ENCODE measurements around the gene CROCC.
A peak's percentile ranks its signal among the peaks of the same experiment; 100 is the strongest.
"Not testable (repeated sequence)": the region's sequence is repeated elsewhere in the genome, so short reads cannot be mapped to it uniquely, and the experiment has no call there.

CROCC gene

GRCh38 chr1:16946185-16946584, 24.5 kb downstream of the CROCC start:
- not testable (repeated sequence) for DNase-seq

- no peak for DNase-seq
These were observed 24.9 kb downstream of the CROCC start for GRCh38 chr1:16946646-16947045.

GRCh38 chr1:16948282-16948891, 26.7 kb downstream of the CROCC start:
- DNase-seq: not testable (repeated sequence)

- not testable (repeated sequence) for DNase-seq
These were observed 27.3 kb downstream of the CROCC start for GRCh38 chr1:16949026-16949425.

- not testable (repeated sequence) for DNase-seq
These were observed 30.6 kb downstream of the CROCC start for GRCh38 chr1:16952376-16952775.

GRCh38 chr1:16954579-16954978, 32.8 kb downstream of the CROCC start:
- DNase-seq: no peak

GRCh38 chr1:16955186-16955585, 33.5 kb downstream of the CROCC start:
- DNase-seq: no peak

- DNase-seq: no peak
These were observed 35.0 kb downstream of the CROCC start for GRCh38 chr1:16956775-16957174.

GRCh38 chr1:16957731-16958130, 36.0 kb downstream of the CROCC start:
- no peak for DNase-seq

GRCh38 chr1:16958475-16958874, 36.7 kb downstream of the CROCC start:
- no peak for DNase-seq

- peak; percentile 81 for DNase-seq
These were observed 39.0 kb downstream of the CROCC start for GRCh38 chr1:16960560-16961296.

GRCh38 chr1:16961297-16962133, 39.8 kb downstream of the CROCC start:
- DNase-seq: no peak

GRCh38 chr1:16964169-16964568, 42.4 kb downstream of the CROCC start:
- not testable (repeated sequence) for DNase-seq

- no peak for DNase-seq
These were observed 43.8 kb downstream of the CROCC start for GRCh38 chr1:16965486-16966067.

- no peak for DNase-seq
These were observed 44.6 kb downstream of the CROCC start for GRCh38 chr1:16966282-16966681.

GRCh38 chr1:16967095-16967575, 45.4 kb downstream of the CROCC start:
- no peak for DNase-seq

- no peak for DNase-seq
These were observed 46.2 kb downstream of the CROCC start for GRCh38 chr1:16967962-16968361.

- no peak for DNase-seq
These were observed 46.6 kb downstream of the CROCC start for GRCh38 chr1:16968372-16968771.

GRCh38 chr1:16969057-16969611, 47.4 kb downstream of the CROCC start:
- no peak for DNase-seq

GRCh38 chr1:16969651-16970050, 47.9 kb downstream of the CROCC start:
- no peak for DNase-seq

GRCh38 chr1:16970132-16970910, 48.6 kb downstream of the CROCC start:
- no peak for DNase-seq
